ENCODE measurements around the gene AOX1.
"Not testable (repeated sequence)": the region's sequence is repeated elsewhere in the genome, so short reads cannot be mapped to it uniquely, and the experiment has no call there.

The AOX1 gene

GRCh38 chr2:200631287-200631686, 45.5 kb downstream of the AOX1 start:
- DNase-seq, result no peak

GRCh38 chr2:200634231-200634964, 48.6 kb downstream of the AOX1 start:
- no peak for DNase-seq

- DNase-seq, result no peak
Observed at GRCh38 chr2:200635251-200635650, 49.4 kb downstream of the AOX1 start.

- DNase-seq, result no peak
Observed at GRCh38 chr2:200637901-200638300, 52.1 kb downstream of the AOX1 start.

- DNase-seq, result no peak
Observed at GRCh38 chr2:200640176-200640575, 54.4 kb downstream of the AOX1 start.

DNA sequence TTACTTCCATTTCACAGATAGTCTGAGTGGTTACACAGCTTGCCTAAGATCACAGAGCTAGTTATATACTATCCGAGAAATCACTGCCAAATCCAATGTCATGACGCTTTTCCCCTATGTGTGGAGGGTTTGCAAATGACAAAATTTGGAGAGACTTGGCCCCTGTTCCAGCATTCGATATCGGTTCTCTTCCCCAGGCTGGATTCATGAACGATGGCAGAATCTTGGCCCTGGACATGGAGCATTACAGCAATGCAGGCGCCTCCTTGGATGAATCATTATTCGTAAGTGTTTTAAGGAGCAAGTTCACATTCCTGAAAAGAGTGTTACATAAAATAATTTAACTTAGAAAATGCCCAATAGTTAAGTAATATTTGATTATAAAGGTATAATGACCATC, 55.1 kb downstream of the AOX1 start:
- no peak for DNase-seq

DNA sequence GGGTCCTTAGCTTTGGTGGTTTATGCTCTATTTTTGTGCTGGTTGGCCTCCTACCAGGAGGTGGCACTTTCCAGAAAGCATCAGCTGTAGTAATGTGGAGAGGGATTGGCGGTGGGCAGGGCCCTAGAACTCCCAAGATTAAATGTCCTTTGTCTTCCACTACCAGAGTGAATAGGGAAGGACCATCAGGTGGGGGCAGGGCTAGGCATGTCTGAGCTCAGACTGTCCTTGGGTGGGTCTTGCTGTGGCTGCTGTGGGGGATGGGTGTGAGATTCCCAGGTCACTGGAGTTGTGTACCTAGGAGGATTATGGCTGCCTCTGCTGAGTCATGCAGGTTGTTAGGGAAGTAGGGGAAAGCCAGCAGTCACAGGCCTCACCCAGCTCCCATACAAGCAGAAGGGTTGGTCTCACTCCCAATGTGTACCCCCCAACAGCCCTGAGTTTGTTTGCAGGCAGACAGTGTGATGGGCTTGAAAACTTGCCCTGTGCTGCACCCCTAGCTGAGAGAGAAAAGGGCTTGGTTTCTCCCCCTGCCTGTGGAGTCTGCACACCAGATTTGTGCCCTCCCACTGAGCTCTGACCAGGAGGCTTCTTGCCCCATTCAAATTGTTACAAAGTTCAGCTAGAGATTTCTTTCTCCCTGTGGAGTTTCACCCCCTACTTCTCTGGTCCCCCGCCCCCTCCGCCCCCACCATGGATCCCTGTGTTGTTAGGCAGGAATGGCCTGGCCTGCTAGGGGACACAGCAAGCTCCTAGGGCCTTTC, 62.9 kb downstream of the AOX1 start:
- DNase-seq, result not testable (repeated sequence)

GRCh38 chr2:200649724-200650123, 63.9 kb downstream of the AOX1 start:
- no peak for DNase-seq

DNA sequence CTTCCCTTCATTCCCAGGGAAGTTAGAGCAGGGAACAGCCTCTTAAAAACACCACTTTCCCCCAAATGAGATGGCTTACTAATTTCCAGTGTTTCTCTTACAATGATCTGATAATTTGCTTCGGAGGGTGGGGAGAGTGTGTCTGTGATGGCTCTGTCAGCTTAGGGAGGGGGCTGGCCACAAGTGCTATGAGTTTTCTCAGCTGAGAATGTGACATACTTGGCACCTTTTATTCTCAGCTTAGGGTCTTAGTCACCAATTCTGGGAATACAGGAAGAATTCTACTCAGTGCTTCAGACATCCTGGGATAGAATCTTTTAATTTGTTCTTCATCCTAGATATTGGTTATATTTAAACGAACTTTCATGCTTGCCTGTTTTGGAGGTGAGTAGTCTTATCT, 64.4 kb downstream of the AOX1 start:
- no peak for DNase-seq

DNA sequence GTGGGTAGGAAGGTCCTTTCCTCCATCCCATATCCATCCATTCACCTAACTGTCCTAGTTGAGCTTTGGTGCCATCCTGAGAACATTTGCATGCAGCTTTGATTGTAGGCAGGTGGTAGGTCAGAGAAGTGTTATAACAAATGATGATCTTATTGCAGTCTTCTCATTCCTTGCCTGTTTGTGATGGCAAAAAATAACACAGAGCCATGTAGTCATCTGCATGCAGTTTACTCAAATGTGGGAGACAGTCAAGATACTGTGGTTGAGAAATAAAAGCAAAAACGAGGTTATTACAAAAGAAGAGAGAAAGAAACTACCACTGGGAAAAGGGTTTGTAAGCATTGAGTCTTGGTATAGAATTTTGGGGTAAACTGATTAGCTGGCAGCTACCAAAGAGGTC, 66.3 kb downstream of the AOX1 start:
- DNase-seq, result no peak

DNA sequence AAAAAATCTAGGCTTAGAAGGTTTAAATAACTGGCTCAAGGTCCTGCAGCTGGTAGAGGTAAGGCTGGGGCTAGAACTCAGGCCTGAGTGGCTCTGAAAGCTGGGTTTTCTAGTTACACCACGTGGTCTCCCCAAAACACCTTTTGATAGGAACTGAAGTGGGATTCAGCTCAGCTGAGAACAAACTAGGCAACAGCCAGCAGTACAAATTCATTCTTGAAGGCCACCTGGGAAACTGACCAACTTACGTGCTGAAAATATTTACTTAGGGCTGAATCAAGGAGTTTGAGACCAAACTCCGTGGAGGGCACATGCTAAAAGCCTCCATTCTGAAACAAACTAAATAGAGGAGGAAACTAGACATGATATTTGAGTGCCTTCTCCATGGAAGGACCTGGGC, 67.2 kb downstream of the AOX1 start:
- no peak for DNase-seq

DNA sequence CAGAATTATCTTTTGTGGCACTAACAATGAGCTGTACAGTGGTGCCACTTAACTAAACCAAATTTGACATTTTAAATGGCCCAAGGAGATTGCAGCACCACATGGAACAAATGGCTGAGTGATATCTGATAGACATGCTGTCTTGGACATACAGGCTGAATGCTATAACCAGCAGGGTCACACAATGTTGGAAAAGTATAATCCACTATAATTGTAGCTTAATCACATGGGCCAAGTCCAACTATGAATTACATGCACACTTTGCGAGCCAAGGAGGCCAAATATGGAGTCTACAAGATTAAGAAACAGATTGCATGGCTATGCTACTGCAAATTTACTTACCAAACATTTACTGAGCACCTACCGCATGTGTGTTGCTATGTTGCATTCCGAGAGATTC, 69.0 kb downstream of the AOX1 start:
- DNase-seq, result no peak

GRCh38 chr2:200655918-200656580, 70.2 kb downstream of the AOX1 start:
- DNase-seq, result no peak

DNA sequence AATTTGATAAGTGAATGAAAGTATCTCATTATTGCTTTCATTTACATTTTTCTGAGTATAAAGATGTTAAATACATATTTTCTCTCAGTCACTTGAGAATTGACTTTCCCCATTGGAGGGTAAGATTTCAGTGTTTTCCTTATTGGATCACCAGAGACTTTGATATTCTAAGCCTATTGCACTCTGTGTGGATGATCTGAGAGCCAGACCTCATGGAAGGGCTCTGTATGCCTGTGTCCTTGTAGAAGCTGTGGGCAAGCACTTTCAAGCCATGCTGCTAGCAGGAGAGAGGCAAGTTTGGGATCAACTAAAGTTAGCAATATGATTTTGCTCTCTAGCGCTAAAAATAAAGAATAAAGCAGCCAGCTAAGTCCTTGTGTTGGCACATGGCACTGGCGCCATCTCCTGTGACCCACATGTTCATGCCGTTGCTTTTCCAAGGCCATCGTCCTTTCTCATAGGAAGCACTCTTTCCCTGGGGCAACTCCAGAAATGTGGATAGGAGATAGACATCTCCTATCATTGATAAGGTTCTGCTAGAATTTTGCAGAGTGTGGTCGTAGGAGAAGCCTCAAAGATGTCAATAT, 72.6 kb downstream of the AOX1 start:
- DNase-seq, result no peak

DNA sequence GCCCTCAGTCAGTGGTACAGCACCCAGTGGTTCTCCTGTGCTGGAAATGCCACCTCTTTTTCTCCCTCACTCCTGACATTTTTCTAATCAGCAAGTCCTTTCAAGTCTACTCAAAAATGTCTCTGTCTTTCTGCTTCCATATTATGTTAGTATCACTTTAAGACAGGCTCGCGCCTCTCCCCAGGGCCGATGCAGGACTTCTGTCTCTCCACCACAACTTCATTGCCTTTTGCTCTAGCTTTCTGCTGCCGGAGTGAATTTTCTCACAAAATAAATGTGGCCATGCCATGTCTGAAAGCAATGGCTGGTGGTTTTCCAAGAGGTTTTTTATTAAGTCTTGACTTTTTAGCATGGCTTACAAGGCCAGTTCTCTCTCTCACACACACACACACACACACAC, 73.6 kb downstream of the AOX1 start:
- no peak for DNase-seq

GRCh38 chr2:200661477-200661876, 75.7 kb downstream of the AOX1 start:
- DNase-seq, result no peak

GRCh38 chr2:200662727-200663126, 76.9 kb downstream of the AOX1 start:
- DNase-seq, result no peak

- no peak for DNase-seq
Observed at GRCh38 chr2:200664770-200665494, 79.1 kb downstream of the AOX1 start.

- DNase-seq, result no peak
Observed at GRCh38 chr2:200665626-200666453, 80.0 kb downstream of the AOX1 start.

GRCh38 chr2:200667413-200667812, 81.6 kb downstream of the AOX1 start:
- DNase-seq, result no peak

DNA sequence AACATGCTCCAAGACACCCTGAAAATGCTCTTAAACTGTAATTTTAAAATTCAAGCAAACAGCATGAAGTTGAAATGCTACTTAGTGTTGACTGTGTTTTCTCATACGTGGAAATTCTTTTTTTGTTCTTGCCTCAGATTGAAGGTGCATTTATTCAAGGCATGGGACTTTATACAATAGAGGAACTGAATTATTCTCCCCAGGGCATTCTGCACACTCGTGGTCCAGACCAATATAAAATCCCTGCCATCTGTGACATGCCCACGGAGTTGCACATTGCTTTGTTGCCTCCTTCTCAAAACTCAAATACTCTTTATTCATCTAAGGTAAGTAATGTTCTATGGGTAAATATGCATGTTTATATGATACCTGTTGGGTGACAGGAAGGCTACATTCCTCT, 82.7 kb downstream of the AOX1 start:
- DNase-seq, result no peak

DNA sequence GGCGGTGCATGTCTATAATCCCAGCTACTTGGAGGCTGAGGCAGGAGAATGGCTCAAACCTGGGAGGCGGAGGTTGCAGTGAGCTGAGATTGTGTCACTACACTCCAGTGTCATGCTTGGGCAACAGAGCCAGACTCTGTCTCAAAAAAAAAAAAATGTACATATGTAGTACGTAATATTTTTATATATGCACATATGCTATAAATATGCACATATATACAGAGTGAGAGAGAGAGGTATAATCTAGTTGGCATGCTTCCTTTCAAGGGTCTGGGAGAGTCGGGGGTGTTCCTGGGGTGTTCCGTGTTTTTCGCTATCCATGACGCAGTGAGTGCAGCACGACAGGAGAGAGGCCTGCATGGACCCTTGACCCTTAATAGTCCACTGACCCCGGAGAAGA, 83.5 kb downstream of the AOX1 start:
- DNase-seq, result no peak
